Pericardium fibroblast (primary cell): ENCODE data around the gene INO80D. TPM values are rescaled to one million over a fixed set of nuclear protein-coding genes. Genes with fewer than 3 reads are reported as not detected.

ENCODE experiments used
- total RNA-seq: library from RNA; depleted of rRNA; stranded (reverse); fragments of >200 nt; gene quantifications from 2 replicates; pipeline ENCODE4 v1.2.3, GENCODE V29; 2015

The INO80D gene, protein sequence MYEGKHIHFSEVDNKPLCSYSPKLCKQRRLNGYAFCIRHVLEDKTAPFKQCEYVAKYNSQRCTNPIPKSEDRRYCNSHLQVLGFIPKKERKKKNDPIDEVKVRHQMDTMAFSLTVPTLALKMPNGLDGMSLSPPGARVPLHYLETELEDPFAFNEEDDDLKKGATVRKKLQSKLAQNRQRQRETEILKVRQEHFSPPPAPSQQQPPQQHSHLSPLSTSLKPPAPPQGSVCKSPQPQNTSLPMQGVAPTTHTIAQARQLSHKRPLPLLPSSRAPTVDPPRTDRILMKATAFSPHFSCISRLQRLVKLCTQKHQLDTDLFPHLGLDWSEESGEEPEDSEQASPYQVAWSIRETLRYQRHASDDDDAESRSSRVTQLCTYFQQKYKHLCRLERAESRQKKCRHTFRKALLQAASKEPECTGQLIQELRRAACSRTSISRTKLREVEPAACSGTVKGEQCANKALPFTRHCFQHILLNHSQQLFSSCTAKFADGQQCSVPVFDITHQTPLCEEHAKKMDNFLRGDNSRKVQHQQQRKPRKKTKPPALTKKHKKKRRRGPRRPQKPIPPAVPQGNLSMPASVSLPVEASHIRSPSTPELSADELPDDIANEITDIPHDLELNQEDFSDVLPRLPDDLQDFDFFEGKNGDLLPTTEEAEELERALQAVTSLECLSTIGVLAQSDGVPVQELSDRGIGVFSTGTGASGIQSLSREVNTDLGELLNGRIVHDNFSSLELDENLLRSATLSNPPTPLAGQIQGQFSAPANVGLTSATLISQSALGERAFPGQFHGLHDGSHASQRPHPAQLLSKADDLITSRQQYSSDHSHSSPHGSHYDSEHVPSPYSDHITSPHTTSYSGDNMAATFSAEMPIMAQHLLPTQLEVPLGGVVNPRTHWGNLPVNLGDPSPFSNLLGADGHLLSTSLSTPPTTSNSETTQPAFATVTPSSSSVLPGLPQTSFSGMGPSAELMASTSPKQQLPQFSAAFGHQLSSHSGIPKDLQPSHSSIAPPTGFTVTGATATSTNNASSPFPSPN
- 4.9 and 6.0 TPM in 2 replicates for total RNA-seq

DNA sequence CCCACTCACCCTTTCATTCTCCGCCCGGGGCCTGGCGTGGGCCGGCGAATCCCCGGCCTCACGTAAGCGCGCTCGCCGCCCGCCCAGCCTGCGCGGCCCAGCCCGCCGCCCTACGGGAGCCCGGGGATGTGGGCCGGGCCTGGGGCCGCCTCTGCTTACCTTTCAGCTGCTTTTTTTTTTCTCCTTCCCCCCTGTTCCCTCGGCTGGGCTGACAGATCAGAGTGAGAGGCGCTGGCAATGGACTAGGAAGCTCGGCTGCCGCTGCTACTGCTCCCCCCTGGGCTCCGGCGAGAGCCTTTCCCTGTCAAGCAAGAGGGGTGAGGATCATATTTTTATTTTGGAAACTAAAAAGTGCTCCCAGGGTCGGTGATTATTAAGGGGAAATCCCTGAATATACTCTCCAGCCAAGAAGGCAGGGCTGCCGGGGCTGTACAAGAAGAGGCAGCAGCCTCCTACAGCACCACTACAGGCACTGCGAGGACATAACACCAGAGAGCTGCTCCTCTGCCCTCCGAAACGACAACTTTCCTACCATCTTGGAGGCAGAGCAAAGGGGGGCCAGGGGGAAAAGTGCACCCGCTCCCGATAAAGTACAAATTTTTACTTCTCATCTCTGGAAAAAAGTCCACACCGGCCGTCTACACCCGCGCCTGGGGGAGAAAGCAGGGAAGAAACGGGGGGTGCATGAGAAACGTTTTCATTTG, at the start of gene INO80D:
TSS of gene INO80D (minus strand) at position 433 of the 704 bp plus-strand sequence. CDS start 23,158 bp downstream, outside the sequence.

Other genes starting within 250 kb of the INO80D start
- gene NDUFS1, start 73.3 kb upstream of the INO80D start, total RNA-seq: 36.5 and 45.9 TPM in 2 replicates
- gene EEF1B2, start 73.7 kb upstream of the INO80D start, total RNA-seq: 580 and 786 TPM in 2 replicates
- gene ZDBF2, start 188.5 kb upstream of the INO80D start, total RNA-seq: 3.5 and 5.1 TPM in 2 replicates